ENCODE results near the gene RAB3GAP1. TPM values are rescaled to one million over a fixed set of nuclear protein-coding genes. Genes with fewer than 3 reads are reported as not detected.

Gene RAB3GAP1
- total RNA-seq, 3 donors from 2014 or later (not counting 1 experiment from before 2014, with no cell fraction given) = 9.6 to 12.6 (median 9.8) TPM

DNA sequence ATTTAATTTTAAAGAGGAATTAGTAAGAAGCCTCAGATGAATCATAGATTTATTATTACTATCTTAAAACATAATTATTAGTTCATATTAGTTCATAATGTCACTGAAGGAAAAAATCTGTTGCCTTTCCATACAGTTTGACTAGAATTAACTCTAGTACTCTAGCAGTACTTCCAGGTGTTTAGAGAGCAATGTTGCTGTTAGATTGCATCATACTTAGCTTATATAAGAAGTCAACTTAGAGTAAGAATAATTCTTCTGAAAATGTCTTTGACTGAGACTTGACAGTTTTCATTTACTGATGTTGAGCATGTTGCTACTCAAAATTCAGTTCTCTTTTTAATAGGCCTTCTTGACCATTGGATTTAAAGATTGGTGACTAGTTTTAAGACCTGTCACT lies 4.7 kb downstream of the RAB3GAP1 start:
- Mint-ChIP-seq H3K36me3 (peaks cover 7% of the 10 kb centered on the region), H3K27me3 (ENCODE audit: low read depth in 2 of 2) (peaks cover 36 to 42% of the 10 kb centered on the region in 2 donors), H3K9me3 (no peaks in the 10 kb centered on the region), H3K27ac (no peak overlapping the region), H3K4me1 (peaks cover 18 to 28% of the 10 kb centered on the region in 2 donors), H3K4me3 (no peak overlapping the region)
- ATAC-seq (no peak), DNase-seq (no peak)
- intact Hi-C loops (cut with micrococcal nuclease) = no loop called here
- TF ChIP-seq, protein P1, sequence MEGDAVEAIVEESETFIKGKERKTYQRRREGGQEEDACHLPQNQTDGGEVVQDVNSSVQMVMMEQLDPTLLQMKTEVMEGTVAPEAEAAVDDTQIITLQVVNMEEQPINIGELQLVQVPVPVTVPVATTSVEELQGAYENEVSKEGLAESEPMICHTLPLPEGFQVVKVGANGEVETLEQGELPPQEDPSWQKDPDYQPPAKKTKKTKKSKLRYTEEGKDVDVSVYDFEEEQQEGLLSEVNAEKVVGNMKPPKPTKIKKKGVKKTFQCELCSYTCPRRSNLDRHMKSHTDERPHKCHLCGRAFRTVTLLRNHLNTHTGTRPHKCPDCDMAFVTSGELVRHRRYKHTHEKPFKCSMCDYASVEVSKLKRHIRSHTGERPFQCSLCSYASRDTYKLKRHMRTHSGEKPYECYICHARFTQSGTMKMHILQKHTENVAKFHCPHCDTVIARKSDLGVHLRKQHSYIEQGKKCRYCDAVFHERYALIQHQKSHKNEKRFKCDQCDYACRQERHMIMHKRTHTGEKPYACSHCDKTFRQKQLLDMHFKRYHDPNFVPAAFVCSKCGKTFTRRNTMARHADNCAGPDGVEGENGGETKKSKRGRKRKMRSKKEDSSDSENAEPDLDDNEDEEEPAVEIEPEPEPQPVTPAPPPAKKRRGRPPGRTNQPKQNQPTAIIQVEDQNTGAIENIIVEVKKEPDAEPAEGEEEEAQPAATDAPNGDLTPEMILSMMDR (IDR thresholded peaks at IDR 0.05) = no peak
- Histone ChIP-seq H3K9me3 (ENCODE audit: control insufficient read depth, insufficient read depth, low read length) (no peaks in the 10 kb centered on the region), H3K4me3 (ENCODE audit: low read length) (no peak overlapping the region), H3K27ac (ENCODE audit: low read length) (no peak overlapping the region), H3K27me3 (ENCODE audit: control insufficient read depth, insufficient read depth, low read length) (peaks cover 10% of the 10 kb centered on the region), H3K4me1 (ENCODE audit: control insufficient read depth, insufficient read depth, low read length) (peaks cover 7% of the 10 kb centered on the region), H3K36me3 (ENCODE audit: control insufficient read depth, insufficient read depth, low read length) (peaks cover 9% of the 10 kb centered on the region)

DNA sequence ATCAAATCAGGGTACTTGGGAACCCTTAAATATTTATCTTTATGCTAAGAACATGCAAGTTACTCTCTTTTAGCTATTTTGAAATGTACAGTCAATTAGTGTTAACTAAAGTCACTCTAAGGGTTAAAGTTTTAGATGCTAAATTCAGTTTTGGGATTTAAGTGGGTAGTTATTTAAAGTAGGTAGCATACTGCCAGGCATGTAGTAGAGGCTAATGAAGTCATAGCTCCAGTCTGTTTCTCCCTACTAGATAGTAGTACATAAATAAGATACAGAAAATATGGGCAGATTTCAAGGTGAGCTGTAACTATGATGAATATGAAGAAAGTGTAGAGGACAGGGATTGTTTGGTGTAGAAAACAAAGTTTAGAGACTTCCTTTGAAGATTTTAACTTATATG lies 7.5 kb downstream of the RAB3GAP1 start:
- no peaks in the 10 kb centered on the region for H3K4me1 Mint-ChIP-seq

DNA sequence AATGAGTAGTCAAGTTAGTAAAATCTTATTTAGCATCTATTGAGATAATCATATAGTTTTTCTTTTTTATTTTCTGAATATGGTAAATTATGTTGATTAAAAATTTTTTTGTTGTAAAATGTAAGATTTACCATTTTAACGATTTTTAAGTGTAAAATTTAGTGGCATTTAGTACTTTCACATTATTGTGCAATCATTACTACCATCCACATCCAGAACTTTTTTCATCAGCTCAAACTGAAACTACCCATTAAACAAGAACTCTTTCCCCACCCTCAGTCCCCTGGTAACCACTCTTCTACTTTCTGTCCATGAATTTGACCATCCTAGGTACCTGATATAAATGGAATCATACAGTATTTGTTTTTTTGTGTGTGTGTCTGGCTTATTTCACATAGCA lies 11.1 kb downstream of the RAB3GAP1 start:
- H3K4me3 Mint-ChIP-seq = no peak overlapping the region
- H3K36me3 Mint-ChIP-seq = peaks cover 23% of the 10 kb centered on the region
- H3K27me3 ChIP-seq (ENCODE audit: control insufficient read depth, insufficient read depth, low read length) = no peaks in the 10 kb centered on the region
- no peak overlapping the region for H3K4me3 ChIP-seq (ENCODE audit: low read length)
- WGBS (ENCODE audit: insufficient coverage) = no CpG with 5 or more reads among the region's 1 CpG
- TF ChIP-seq, protein P1 (IDR thresholded peaks at IDR 0.05) = no peak
- no peaks in the 10 kb centered on the region for H3K9me3 Mint-ChIP-seq
- H3K9me3 ChIP-seq (ENCODE audit: control insufficient read depth, insufficient read depth, low read length) = no peaks in the 10 kb centered on the region
- H3K27me3 Mint-ChIP-seq (ENCODE audit: low read depth in 2 of 2) = peaks cover 3 to 28% of the 10 kb centered on the region in 2 donors
- H3K27ac ChIP-seq (ENCODE audit: low read length) = no peak overlapping the region
- intact Hi-C loops (cut with micrococcal nuclease) = no loop called here
- no peaks in the 10 kb centered on the region for H3K4me1 ChIP-seq (ENCODE audit: control insufficient read depth, insufficient read depth, low read length)
- H3K4me1 Mint-ChIP-seq = no peaks in the 10 kb centered on the region
- ATAC-seq (no peak), DNase-seq (no peak)
- H3K27ac Mint-ChIP-seq = no peak overlapping the region
- peaks cover 11% of the 10 kb centered on the region for H3K36me3 ChIP-seq (ENCODE audit: control insufficient read depth, insufficient read depth, low read length)

More for the DNA sequence above, 7.5 kb downstream of the RAB3GAP1 start:
- no peaks in the 10 kb centered on the region for H3K9me3 ChIP-seq (ENCODE audit: control insufficient read depth, insufficient read depth, low read length)
- no peak overlapping the region for H3K27ac ChIP-seq (ENCODE audit: low read length)
- no peak overlapping the region for H3K27ac Mint-ChIP-seq
- H3K9me3 Mint-ChIP-seq = no peaks in the 10 kb centered on the region
- H3K4me3 ChIP-seq (ENCODE audit: low read length) = no peak overlapping the region
- no peak for DNase-seq
- peaks cover 11% of the 10 kb centered on the region for H3K36me3 ChIP-seq (ENCODE audit: control insufficient read depth, insufficient read depth, low read length)
- peaks cover 18 to 47% of the 10 kb centered on the region in 2 donors for H3K27me3 Mint-ChIP-seq (ENCODE audit: low read depth in 2 of 2)
- TF ChIP-seq, protein P1 (IDR thresholded peaks at IDR 0.05) = no peak
- H3K4me1 ChIP-seq (ENCODE audit: control insufficient read depth, insufficient read depth, low read length) = no peaks in the 10 kb centered on the region
- intact Hi-C loops (cut with micrococcal nuclease) = no loop called here
- H3K36me3 Mint-ChIP-seq = peaks cover 23% of the 10 kb centered on the region
- peaks cover 2% of the 10 kb centered on the region for H3K27me3 ChIP-seq (ENCODE audit: control insufficient read depth, insufficient read depth, low read length)
- no peak for ATAC-seq
- no peak overlapping the region for H3K4me3 Mint-ChIP-seq

DNA sequence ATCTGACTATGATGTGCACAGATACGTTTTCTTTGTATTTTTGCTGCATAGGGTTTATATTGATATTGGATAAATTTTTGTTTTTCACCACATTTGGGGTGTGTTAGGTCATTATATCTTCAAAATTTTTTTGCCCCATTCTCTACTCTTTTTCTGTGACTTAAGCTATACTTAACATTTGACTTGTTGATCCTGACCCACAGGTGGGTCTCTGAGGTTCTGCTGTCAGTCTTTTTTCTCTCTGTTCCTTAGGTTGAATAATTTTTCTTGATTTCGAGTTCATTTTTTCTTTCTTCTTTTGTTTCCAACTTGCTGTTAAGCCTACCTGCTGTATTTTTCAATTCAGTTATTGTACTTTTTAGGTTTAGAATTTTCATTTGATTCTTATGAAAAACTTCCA lies 12.1 kb downstream of the RAB3GAP1 start:
- Histone ChIP-seq H3K4me3 (ENCODE audit: low read length) (no peak overlapping the region), H3K9me3 (ENCODE audit: control insufficient read depth, insufficient read depth, low read length) (no peaks in the 10 kb centered on the region), H3K4me1 (ENCODE audit: control insufficient read depth, insufficient read depth, low read length) (no peaks in the 10 kb centered on the region), H3K27me3 (ENCODE audit: control insufficient read depth, insufficient read depth, low read length) (no peaks in the 10 kb centered on the region), H3K36me3 (ENCODE audit: control insufficient read depth, insufficient read depth, low read length) (peaks cover 11% of the 10 kb centered on the region), H3K27ac (ENCODE audit: low read length) (no peak overlapping the region)
- Mint-ChIP-seq H3K9me3 (no peaks in the 10 kb centered on the region), H3K4me3 (no peak overlapping the region), H3K27ac (no peak overlapping the region), H3K36me3 (peaks cover 23% of the 10 kb centered on the region), H3K27me3 (ENCODE audit: low read depth in 2 of 2) (peaks cover 3 to 24% of the 10 kb centered on the region in 2 donors), H3K4me1 (no peaks in the 10 kb centered on the region)
- TF ChIP-seq, protein P1 (IDR thresholded peaks at IDR 0.05) = no peak
- WGBS (ENCODE audit: insufficient coverage) = no CpG with 5 or more reads among the region's 2 CpGs
- ATAC-seq (no peak), DNase-seq (no peak)
- intact Hi-C loops (cut with micrococcal nuclease) = no loop called here

All from natural killer cell (primary cell).